Neural cell (in vitro differentiated cells): ENCODE results near the gene PXK. TPM values are rescaled to one million over a fixed set of nuclear protein-coding genes. Genes with fewer than 3 reads are reported as not detected.

ENCODE experiments used
- H2AFZ ChIP-seq: fragments of 200-600, 300-800 bp; sonication (generic), shearing (Covaris generic); 2 replicates; pipeline ENCODE4 v1.6.0; 2014; ENCODE audit warnings: low read depth, mild to moderate bottlenecking, antibody characterized with exemption, low read length, moderate library complexity
- H3F3A ChIP-seq: fragments of 200-600 bp; shearing (Covaris generic); 2 replicates; pipeline ENCODE4 v1.6.1; 2016; ENCODE audit warnings: mild to moderate bottlenecking, moderate library complexity, mixed read lengths, antibody characterized with exemption, low read length; ENCODE audit not compliant: insufficient read depth, poor library complexity, severe bottlenecking
- H3K27ac ChIP-seq: fragments of 200-600, 300-800 bp; sonication (generic), shearing (Covaris generic); 2 replicates; pipeline ENCODE4 v1.5.1; 2014; ENCODE audit warnings: mild to moderate bottlenecking, low read length, moderate library complexity
- H3K27me3 ChIP-seq: fragments of 300-800, 200-600 bp; sonication (generic), shearing (Covaris generic); 2 replicates; pipeline ENCODE4 v1.6.0; 2014; ENCODE audit warnings: mild to moderate bottlenecking, low read depth, low read length, moderate library complexity; ENCODE audit not compliant: insufficient read depth
- H3K36me3 ChIP-seq: fragments of 300-800, 200-600 bp; sonication (generic), shearing (Covaris generic); 2 replicates; pipeline ENCODE4 v1.5.1; 2014; ENCODE audit warnings: mild to moderate bottlenecking, antibody characterized with exemption, low read length, moderate library complexity; ENCODE audit not compliant: insufficient read depth
- H3K4me2 ChIP-seq: fragments of 300-800, 200-600 bp; sonication (generic), shearing (Covaris generic); 2 replicates; pipeline ENCODE4 v1.6.0; 2014; ENCODE audit warnings: mild to moderate bottlenecking, low read length
- H3K4me3 ChIP-seq: fragments of 300-800, 200-600 bp; sonication (generic), shearing (Covaris generic); 2 replicates; pipeline ENCODE4 v1.5.1; 2014; ENCODE audit warnings: mild to moderate bottlenecking, low read length, moderate library complexity
- H3K79me2 ChIP-seq: fragments of 200-600 bp; shearing (Covaris generic); replicated peaks from 2 replicates; pipeline ENCODE4 v1.6.0; 2014; ENCODE audit warnings: mild to moderate bottlenecking, low read length, moderate library complexity; ENCODE audit not compliant: insufficient read depth
- H3K9ac ChIP-seq: fragments of 300-800, 200-600 bp; sonication (generic), shearing (Covaris generic); 2 replicates; pipeline ENCODE4 v1.6.1; 2016; ENCODE audit warnings: mild to moderate bottlenecking, low read length, mixed read lengths
- H3K9me2 ChIP-seq: fragments of 200-600 bp; shearing (Covaris generic); 2 replicates; pipeline ENCODE4 v1.6.1; 2016; ENCODE audit warnings: mild to moderate bottlenecking, low read length, mixed read lengths; ENCODE audit not compliant: insufficient read depth
- H3K9me3 ChIP-seq: fragments of 200-600, 300-800 bp; sonication (generic), shearing (Covaris generic); 2 replicates; pipeline ENCODE4 v1.6.1; 2016; ENCODE audit warnings: mild to moderate bottlenecking, mixed run types, low read length, moderate library complexity, mixed read lengths
- H4K20me1 ChIP-seq: fragments of 200-600 bp; shearing (Covaris generic); 2 replicates; pipeline ENCODE4 v1.6.1; 2016; ENCODE audit warnings: mild to moderate bottlenecking, mixed run types; ENCODE audit not compliant: insufficient read depth
- EP300 ChIP-seq: fragments of 450-650 bp; conservative IDR thresholded peaks from 2 replicates; pipeline ENCODE4 v1.6.1; 2014; ENCODE audit warnings: antibody characterized with exemption, mild to moderate bottlenecking, moderate library complexity; ENCODE audit not compliant: poor library complexity, severe bottlenecking
- EZH2 ChIP-seq: fragments of 200-600, 300-800 bp; shearing (Covaris generic), sonication (generic); IDR thresholded peaks from 2 replicates; pipeline ENCODE4 v1.6.1; 2014; ENCODE audit warnings: antibody characterized with exemption, low read length, borderline replicate concordance, mild to moderate bottlenecking; ENCODE audit not compliant: insufficient read depth, poor library complexity, severe bottlenecking
- MXI1 ChIP-seq: fragments of 450-650 bp; conservative IDR thresholded peaks from 2 replicates; pipeline ENCODE4 v1.6.1; 2014; ENCODE audit warnings: antibody characterized with exemption, mild to moderate bottlenecking; ENCODE audit not compliant: poor library complexity, severe bottlenecking
- POLR2AphosphoS5 ChIP-seq: IDR thresholded peaks from 2 replicates; pipeline ENCODE4 v1.6.1; 2012
- RAD21 ChIP-seq: fragments of 450-650 bp; conservative IDR thresholded peaks from 2 replicates; pipeline ENCODE4 v1.6.1; 2014; ENCODE audit warnings: antibody characterized with exemption, mild to moderate bottlenecking, moderate library complexity
- SMC3 ChIP-seq: fragments of 450-650 bp; conservative IDR thresholded peaks from 2 replicates; pipeline ENCODE4 v1.6.1; 2014; ENCODE audit warnings: antibody characterized with exemption, mild to moderate bottlenecking, moderate library complexity; ENCODE audit not compliant: poor library complexity
- TAF1 ChIP-seq: IDR thresholded peaks from 2 replicates; pipeline ENCODE4 v1.6.1; 2012; ENCODE audit warnings: low read depth
- polyA plus RNA-seq: library from polyadenylated mRNA; depleted of rRNA; stranded (reverse); fragments of >200 nt; gene quantifications from 2 replicates; pipeline ENCODE4 v1.2.3, GENCODE V29; 2014
- TF ChIP-seq, protein P1 (sequence below): fragments of 450-650 bp; IDR thresholded peaks from 2 replicates; pipeline ENCODE4 v1.5.1; 2014; ENCODE audit warnings: antibody characterized with exemption, mild to moderate bottlenecking, moderate library complexity; ENCODE audit not compliant: poor library complexity, severe bottlenecking
- TF ChIP-seq, protein P2 (sequence below): IDR thresholded peaks from 2 replicates; pipeline ENCODE4 v1.6.1; 2012; ENCODE audit warnings: borderline replicate concordance

Gene PXK
- polyA plus RNA-seq, 1 donor from 2014 or later, result 37.7 TPM

GRCh38 chr3:58353722-58354553 is 21.2 kb downstream of the PXK start:
- Histone ChIP-seq H3K79me2 (no peaks in the 10 kb centered on the region), H2AFZ (no peak overlapping the region), H3K27ac (no peak overlapping the region), H3F3A (no peaks in the 10 kb centered on the region), H3K36me3 (no peaks in the 10 kb centered on the region), H3K9me2 (no peaks in the 10 kb centered on the region), H3K9ac (no peak overlapping the region), H3K27me3 (no peaks in the 10 kb centered on the region), H3K4me2 (no peak overlapping the region), H3K9me3 (no peaks in the 10 kb centered on the region), H4K20me1 (no peaks in the 10 kb centered on the region), H3K4me3 (no peak overlapping the region)
- TF ChIP-seq EP300 (no peak), TAF1 (no peak), SMC3 (no peak)
- TF ChIP-seq, protein P1, sequence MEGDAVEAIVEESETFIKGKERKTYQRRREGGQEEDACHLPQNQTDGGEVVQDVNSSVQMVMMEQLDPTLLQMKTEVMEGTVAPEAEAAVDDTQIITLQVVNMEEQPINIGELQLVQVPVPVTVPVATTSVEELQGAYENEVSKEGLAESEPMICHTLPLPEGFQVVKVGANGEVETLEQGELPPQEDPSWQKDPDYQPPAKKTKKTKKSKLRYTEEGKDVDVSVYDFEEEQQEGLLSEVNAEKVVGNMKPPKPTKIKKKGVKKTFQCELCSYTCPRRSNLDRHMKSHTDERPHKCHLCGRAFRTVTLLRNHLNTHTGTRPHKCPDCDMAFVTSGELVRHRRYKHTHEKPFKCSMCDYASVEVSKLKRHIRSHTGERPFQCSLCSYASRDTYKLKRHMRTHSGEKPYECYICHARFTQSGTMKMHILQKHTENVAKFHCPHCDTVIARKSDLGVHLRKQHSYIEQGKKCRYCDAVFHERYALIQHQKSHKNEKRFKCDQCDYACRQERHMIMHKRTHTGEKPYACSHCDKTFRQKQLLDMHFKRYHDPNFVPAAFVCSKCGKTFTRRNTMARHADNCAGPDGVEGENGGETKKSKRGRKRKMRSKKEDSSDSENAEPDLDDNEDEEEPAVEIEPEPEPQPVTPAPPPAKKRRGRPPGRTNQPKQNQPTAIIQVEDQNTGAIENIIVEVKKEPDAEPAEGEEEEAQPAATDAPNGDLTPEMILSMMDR, result no peak

DNA sequence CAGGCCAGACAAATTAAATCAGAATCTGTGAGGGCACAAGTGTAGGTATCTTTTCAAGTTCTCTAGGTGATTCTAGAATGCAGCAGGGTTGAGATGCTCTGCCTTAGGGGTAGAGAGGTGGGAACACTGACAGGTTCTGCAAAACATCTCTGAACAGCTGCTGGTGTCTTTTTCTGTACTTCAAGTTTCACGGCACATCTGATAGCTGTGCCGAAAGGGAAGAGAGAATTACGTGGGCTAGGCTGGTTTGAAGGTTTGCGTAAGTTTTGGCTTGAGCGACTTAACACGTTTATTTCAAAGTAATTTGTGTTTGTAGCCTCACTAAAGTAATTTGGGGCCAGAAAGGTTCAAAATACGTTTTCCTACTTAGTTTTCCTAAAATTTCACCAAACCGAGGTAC is 22.5 kb downstream of the PXK start:
- H3F3A ChIP-seq, result no peaks in the 10 kb centered on the region
- H3K4me2 ChIP-seq, result no peak overlapping the region
- H2AFZ ChIP-seq, result no peak overlapping the region
- H3K79me2 ChIP-seq, result no peaks in the 10 kb centered on the region
- TF ChIP-seq, protein P2, sequence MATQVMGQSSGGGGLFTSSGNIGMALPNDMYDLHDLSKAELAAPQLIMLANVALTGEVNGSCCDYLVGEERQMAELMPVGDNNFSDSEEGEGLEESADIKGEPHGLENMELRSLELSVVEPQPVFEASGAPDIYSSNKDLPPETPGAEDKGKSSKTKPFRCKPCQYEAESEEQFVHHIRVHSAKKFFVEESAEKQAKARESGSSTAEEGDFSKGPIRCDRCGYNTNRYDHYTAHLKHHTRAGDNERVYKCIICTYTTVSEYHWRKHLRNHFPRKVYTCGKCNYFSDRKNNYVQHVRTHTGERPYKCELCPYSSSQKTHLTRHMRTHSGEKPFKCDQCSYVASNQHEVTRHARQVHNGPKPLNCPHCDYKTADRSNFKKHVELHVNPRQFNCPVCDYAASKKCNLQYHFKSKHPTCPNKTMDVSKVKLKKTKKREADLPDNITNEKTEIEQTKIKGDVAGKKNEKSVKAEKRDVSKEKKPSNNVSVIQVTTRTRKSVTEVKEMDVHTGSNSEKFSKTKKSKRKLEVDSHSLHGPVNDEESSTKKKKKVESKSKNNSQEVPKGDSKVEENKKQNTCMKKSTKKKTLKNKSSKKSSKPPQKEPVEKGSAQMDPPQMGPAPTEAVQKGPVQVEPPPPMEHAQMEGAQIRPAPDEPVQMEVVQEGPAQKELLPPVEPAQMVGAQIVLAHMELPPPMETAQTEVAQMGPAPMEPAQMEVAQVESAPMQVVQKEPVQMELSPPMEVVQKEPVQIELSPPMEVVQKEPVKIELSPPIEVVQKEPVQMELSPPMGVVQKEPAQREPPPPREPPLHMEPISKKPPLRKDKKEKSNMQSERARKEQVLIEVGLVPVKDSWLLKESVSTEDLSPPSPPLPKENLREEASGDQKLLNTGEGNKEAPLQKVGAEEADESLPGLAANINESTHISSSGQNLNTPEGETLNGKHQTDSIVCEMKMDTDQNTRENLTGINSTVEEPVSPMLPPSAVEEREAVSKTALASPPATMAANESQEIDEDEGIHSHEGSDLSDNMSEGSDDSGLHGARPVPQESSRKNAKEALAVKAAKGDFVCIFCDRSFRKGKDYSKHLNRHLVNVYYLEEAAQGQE, result no peak
- TF ChIP-seq EP300, result no peak
- TF ChIP-seq EZH2, result no peak
- no peak for TF ChIP-seq MXI1
- no peak for TF ChIP-seq TAF1
- TF ChIP-seq SMC3, result no peak
- TF ChIP-seq POLR2AphosphoS5, result no peak
- TF ChIP-seq, protein P1, result no peak
- no peak for TF ChIP-seq RAD21
- H4K20me1 ChIP-seq, result no peaks in the 10 kb centered on the region
- H3K9me2 ChIP-seq, result no peaks in the 10 kb centered on the region
- no peaks in the 10 kb centered on the region for H3K27me3 ChIP-seq
- no peaks in the 10 kb centered on the region for H3K36me3 ChIP-seq
- H3K9me3 ChIP-seq, result no peaks in the 10 kb centered on the region
- no peak overlapping the region for H3K9ac ChIP-seq
- H3K4me3 ChIP-seq, result no peak overlapping the region
- H3K27ac ChIP-seq, result no peak overlapping the region
